Stimulated activated CD4-positive, alpha-beta T cell treated with anti-CD3 and anti-CD28 coated beads, Interleukin-2, amount 100 ng/mL, for 4 hours (primary cell): ENCODE results near the gene MPZL3.

ENCODE experiments used
- DNase-seq: peaks from one replicate; pipeline ENCODE4 v3.0.0-alpha.2; 2020; ENCODE audit warnings: low read depth

The MPZL3 gene

DNA sequence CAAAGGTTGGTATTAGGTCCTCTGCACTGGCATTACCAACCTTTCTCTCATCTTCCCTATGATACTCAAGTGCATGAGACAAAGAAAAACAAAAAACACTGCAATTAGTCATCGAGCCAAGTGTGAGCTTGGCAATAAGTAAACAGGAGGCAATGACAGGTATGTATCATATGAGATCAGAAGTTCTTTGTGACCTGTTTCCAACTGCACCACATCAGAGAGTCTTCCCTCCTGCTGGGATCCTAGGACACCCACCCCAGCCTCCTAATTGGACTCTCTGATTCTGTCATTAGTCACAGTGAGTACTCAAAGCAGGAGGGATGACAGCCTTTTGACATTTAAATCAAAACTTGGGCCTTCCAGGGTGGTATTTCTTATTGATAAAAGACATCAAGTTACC lies 19.5 kb downstream of the MPZL3 start:
- peak; percentile 58 for DNase-seq

- DNase-seq: no peak
Measured at GRCh38 chr11:118231461-118231860, 20.7 kb downstream of the MPZL3 start.

GRCh38 chr11:118230088-118230487 lies 22.1 kb downstream of the MPZL3 start:
- no peak for DNase-seq

- DNase-seq: no peak
Measured at GRCh38 chr11:118229274-118229847, 22.8 kb downstream of the MPZL3 start.

DNA sequence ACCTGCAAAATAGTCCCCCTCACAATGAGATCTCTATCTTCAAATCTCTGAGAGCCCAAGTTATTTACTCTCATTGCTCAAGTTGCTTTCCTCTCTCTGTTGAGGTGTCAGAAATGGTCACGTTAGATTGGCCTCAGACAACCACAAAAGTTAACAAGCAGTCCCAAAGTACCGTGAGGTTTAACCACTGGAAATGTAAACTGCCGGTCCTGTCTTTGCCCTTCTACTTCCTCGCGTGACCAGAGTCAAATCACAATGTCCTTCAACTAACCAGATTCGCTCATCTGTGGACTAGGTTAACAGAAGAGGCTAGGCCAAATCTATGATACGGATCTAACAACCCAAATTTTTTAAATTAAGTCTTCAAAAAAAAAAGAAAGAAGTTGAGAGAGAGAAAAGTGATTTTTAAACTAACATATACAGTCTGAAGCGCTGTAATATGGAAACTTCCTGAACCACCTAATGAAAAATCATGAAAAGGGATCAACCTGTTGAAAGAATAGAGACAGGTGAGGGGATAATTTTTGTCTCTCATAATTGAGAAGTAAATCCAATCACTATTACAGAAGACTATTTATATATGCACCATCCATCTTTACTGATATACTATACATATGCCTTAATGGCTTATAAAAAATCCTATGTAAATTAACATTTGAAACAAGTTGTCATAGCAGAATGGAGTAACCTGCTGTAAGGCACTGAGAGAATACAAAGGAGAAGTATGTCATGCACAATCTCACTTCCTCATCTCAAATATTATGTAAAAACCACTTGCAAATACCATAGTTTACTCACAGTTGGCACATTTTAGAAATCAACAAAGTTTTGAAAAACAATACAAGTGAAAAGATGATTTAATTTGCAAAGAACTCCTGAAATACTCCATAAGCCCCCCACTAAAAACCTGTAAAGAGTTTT lies 24.0 kb downstream of the MPZL3 start:
- no peak for DNase-seq

DNA sequence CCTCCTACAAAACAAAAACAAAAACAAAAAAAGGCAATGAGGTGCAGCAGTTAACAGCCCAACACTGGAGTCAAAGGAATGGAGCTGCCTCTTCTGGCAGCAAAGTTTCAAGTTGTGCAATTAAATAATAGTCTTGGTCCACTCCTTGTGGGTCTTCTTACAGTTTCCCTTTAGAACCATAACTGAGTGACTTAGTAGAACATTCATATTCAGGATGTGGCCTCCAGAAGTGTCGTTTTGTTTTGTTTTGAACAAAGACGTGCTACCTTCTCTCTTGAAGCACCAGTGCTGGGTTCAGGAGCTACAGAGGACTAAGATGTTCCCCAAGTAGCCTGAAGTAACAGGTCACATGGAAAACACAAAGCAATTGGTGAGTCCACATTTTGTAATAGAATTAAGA lies 25.4 kb downstream of the MPZL3 start:
- no peak for DNase-seq

- DNase-seq: no peak
Measured at GRCh38 chr11:118226296-118226695, 25.9 kb downstream of the MPZL3 start.

DNA sequence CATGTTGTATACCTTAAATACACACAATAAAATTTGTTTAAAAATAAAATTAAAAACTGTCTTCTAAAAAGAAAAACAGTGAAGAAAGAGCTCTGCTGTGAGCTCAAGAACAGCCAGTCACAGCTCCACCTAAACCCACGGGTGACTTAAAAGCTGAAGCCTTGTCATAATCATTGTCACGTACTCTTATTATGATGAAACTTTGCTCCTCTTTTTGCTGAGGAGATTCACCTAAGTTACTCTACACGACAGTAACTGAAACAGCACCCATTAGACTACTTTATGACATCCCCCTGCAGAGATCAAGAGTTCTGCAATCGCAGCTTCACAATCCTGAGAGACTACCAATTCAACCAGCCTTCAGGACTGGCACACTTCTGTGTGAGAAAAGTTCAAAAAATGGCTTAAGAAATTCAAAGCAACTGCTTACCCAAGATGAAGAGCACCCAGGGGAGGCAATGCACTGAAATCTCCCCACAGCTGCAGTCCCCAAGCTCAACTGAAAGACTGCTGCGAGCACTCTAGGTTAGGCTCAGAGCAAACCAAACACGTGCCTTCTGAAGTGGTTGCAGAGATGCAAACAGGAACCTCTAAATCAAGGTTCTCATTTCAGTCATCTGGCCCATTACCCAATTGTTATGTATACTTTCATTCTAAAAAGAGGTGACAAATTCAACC lies 27.5 kb downstream of the MPZL3 start, which contains the start of gene JAML:
Gene JAML (minus strand): TSS at position 501 of the 678 bp plus-strand sequence. CDS start 10,145 bp downstream, outside the sequence.
- DNase-seq: peak; percentile 37

DNA sequence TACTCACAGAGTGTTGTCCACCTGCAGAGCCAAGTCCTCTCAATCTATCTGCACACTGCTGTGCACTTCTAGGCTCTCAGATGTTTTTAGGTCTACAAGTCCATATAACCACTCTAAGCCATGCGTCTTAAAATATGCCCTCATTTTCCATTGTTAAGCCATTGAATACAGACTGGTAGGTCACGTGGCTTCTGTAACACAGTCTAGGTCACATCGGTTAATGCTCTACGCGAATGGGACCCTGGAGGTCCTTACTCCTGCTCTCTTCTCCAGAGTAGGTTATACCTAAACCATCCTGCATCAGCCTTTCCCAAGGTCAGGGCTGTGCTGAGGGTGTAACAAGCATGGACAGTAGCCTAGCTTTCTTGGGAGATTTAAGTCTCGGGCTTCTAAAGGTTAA lies 28.2 kb downstream of the MPZL3 start:
- no peak for DNase-seq

GRCh38 chr11:118223570-118223969 lies 28.6 kb downstream of the MPZL3 start:
- no peak for DNase-seq

DNA sequence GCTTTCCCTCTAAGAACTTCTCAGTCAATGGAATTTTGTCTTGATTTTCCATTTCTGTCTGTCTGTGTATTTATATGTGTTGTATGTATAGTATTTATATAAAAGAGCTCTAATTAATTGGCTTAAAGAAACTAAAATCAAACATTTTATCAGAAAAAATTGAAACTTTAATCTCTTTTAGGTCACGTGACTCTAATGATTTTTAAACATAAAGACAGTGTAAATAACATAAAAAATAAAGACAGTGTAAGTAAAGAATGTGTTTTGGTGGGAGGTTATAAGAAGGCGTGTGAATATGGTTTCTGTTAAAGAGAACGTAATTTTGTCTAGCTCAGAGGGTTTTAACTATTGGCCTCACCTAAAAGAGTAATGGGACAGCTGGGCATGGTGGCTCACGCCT lies 29.7 kb downstream of the MPZL3 start:
- DNase-seq: no peak

- DNase-seq: no peak
Measured at GRCh38 chr11:118221419-118221818, 30.7 kb downstream of the MPZL3 start.

DNA sequence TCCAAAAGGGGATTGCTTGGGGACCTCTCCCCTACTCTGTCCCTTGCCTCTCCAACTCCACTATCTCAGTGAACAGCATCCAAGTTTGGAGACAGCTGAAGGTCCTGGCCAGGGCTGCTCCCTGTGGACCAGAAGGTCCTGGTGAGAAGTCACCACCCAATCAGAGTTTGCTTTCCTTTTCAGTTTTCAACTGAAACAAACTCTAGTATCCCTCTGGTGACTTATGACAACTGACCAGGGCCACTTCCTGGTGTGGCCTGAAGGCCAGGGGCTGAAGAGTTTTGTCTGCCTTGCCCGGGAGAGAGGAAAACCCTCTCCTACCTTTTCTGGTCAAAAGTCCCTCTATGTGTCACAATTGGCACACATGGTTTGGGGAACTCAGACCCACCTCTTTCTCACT lies 32.4 kb downstream of the MPZL3 start:
- DNase-seq: no peak

DNA sequence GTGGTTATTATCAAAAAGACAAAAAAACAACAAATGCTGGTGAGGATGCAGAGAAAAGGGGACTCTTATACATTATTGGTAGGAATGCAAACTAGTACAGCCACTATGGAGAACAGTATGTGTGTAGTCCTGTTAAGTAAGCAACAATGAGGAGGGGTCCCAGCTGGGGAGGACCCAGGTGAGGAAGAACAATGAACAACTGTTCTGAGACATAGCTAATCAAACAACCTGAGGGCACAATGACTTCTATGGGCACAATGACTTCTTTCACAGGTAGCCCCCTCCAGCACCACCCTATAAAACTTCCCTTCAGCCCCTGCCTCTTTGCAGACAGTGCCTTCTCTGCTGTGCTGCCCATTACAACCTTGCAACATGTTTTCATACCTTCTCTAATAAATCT lies 32.9 kb downstream of the MPZL3 start:
- DNase-seq: no peak

DNA sequence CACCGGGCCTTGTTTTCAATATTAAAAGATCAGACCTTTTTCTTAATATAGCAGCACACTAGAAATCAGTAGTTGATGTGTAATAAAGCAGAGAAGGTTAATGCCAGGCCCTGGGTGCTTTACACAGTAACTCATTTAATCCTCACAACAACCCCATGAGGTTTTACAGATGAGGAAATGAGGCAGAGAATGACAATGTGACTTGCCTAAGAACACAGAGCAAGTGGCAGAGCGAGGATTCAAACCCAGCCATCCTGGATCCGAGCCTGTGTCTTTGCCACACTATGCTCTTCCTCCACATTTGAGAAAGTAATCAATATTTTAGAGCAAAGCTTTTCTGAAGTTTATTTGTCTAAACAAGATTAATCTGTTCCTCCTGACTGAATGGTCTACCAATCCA lies 34.6 kb downstream of the MPZL3 start:
- DNase-seq: no peak

GRCh38 chr11:118216621-118217481 lies 35.3 kb downstream of the MPZL3 start:
- DNase-seq: peak; percentile 42

DNA sequence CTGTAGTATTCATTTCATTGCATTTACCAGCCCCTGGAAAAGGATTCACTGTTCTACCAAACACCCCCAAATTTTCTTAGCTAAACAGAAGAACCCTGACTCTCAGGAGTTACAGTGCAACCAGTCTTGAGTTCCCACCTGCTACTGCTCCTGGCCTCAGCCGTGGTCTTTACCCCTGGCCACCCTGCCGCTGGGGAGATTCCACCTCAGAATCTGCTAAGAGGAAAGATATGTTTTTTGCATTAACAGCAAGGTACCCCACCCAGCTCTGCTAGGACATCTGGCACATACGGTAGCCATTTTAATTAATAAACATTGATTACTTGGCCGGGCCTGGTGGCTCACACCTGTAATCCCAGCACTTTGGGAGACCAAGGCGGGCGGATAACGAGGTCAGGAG lies 36.4 kb downstream of the MPZL3 start:
- DNase-seq: no peak

- DNase-seq: no peak
Measured at GRCh38 chr11:118215262-118215661, 36.9 kb downstream of the MPZL3 start.

- DNase-seq: no peak
Measured at GRCh38 chr11:118214210-118214914, 37.8 kb downstream of the MPZL3 start.

DNA sequence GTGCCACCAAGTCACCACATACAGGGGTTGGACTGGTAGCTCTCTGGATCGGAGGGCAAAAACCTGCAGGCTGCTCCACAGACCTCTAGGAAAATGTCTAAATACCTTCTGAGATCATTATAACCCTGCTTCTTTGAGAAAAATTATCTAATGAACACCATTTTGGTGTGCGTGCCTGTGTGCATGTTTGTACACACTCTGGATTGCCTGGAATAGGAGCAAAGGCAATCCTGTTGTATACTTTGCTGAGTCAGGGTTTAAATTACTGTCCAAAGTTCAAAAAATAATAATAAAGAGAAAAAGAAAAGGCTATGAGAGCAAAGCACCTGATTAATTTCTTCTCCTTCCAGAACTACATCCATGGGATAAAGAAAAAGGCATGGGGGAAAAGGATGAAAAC lies 38.4 kb downstream of the MPZL3 start:
- no peak for DNase-seq

DNA sequence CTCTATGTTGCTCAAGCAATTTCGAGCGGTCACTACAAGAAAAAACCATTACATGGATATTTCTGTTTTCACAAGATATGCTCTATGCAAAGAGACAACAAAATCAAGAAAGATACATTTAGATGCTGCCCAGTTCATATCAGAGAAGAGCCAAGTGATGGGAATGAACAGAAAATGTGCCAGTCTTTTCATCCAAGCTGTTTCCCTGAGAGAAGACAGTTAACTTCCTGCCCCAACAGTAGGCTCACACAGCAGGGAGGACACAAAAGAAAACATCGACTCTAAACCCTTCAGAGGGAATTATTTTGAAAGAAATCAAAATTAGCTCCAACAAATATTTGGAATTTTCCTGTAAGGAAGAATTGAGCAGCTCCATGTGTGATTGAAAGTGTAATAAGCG lies 39.0 kb downstream of the MPZL3 start:
- no peak for DNase-seq
